ENCODE measurements around the gene EPM2AIP1. TPM values are rescaled to one million over a fixed set of nuclear protein-coding genes. Genes with fewer than 3 reads are reported as not detected.
"Not testable (repeated sequence)": the region's sequence is repeated elsewhere in the genome, so short reads cannot be mapped to it uniquely, and the experiment has no call there.

Gene EPM2AIP1
- total and polyA plus RNA-seq, 3 experiments from 2014 or later: 7.1 to 16.0 (median 14.8) TPM

GRCh38 chr3:36972163-36972562, 20.8 kb downstream of the EPM2AIP1 start:
- Mint-ChIP-seq H3K27ac (no peak overlapping the region), H3K36me3 (peaks cover 0 to 8% (median 4%) of the 10 kb centered on the region in 3 donors), H3K4me3 (no peak overlapping the region), H3K4me1 (peaks cover 14 to 24% (median 22%) of the 10 kb centered on the region in 3 donors), H3K9me3 (no peaks in the 10 kb centered on the region), H3K27me3 (no peaks in the 10 kb centered on the region)
- ChIA-PET CTCF (interaction anchor here (1.0 kb wide), 1 partner anchor 13 kb away, joined by 4 read pairs; no protein-coding TSS in a partner anchor), POLR2A (no interaction called here)
- DNase-seq: no peak
- Histone ChIP-seq H3K4me3 (ENCODE audit: low read length) (no peak overlapping the region), H3K9me3 (ENCODE audit: low read length) (no peaks in the 10 kb centered on the region), H3K36me3 (ENCODE audit: insufficient read depth, low read length) (no peaks in the 10 kb centered on the region), H3K27ac (ENCODE audit: low read depth, low read length) (no peak overlapping the region), H3K4me1 (ENCODE audit: insufficient read depth, low read length) (peaks cover 6% of the 10 kb centered on the region), H3K27me3 (ENCODE audit: insufficient read depth, low read length, poor library complexity, severe bottlenecking) (no peaks in the 10 kb centered on the region)

GRCh38 chr3:36969540-36970432, 23.1 kb downstream of the EPM2AIP1 start:
- peak overlapping the region; percentile 29 to 93 (median 54) for H3K27ac Mint-ChIP-seq
- H3K4me3 Mint-ChIP-seq: no peak overlapping the region

GRCh38 chr3:36969085-36969484, 23.8 kb downstream of the EPM2AIP1 start:
- peaks cover 0 to 6% (median 3%) of the 10 kb centered on the region in 3 donors for H3K36me3 Mint-ChIP-seq
- Histone ChIP-seq H3K36me3 (ENCODE audit: insufficient read depth, low read length) (no peaks in the 10 kb centered on the region), H3K27me3 (ENCODE audit: insufficient read depth, low read length, poor library complexity, severe bottlenecking) (no peaks in the 10 kb centered on the region), H3K4me1 (ENCODE audit: insufficient read depth, low read length) (peaks cover 6% of the 10 kb centered on the region), H3K9me3 (ENCODE audit: low read length) (no peaks in the 10 kb centered on the region), H3K4me3 (ENCODE audit: low read length) (no peak overlapping the region), H3K27ac (ENCODE audit: low read depth, low read length) (peak overlapping the region; percentile 62)
- CTCF ChIA-PET: interaction anchor here (2.6 kb wide), 1 partner anchor 10 kb away, joined by 11 read pairs; no protein-coding TSS in a partner anchor
- no peak overlapping the region for H3K4me3 Mint-ChIP-seq
- peaks cover 14 to 24% (median 22%) of the 10 kb centered on the region in 3 donors for H3K4me1 Mint-ChIP-seq
- no peak for DNase-seq
- H3K9me3 Mint-ChIP-seq: no peaks in the 10 kb centered on the region
- POLR2A ChIA-PET: interaction anchor here (0.5 kb wide), 1 partner anchor 9 kb away, joined by 4 read pairs; no protein-coding TSS in a partner anchor
- no peaks in the 10 kb centered on the region for H3K27me3 Mint-ChIP-seq
- peak overlapping the region in 5 of 8 donors; percentile 60 to 93 (median 87) for H3K27ac Mint-ChIP-seq

More at GRCh38 chr3:36969540-36970432, 23.1 kb downstream of the EPM2AIP1 start:
- Histone ChIP-seq H3K27ac (ENCODE audit: low read depth, low read length) (peak overlapping the region; percentile 62), H3K4me3 (ENCODE audit: low read length) (no peak overlapping the region), H3K27me3 (ENCODE audit: insufficient read depth, low read length, poor library complexity, severe bottlenecking) (no peaks in the 10 kb centered on the region), H3K9me3 (ENCODE audit: low read length) (no peaks in the 10 kb centered on the region), H3K4me1 (ENCODE audit: insufficient read depth, low read length) (peaks cover 6% of the 10 kb centered on the region), H3K36me3 (ENCODE audit: insufficient read depth, low read length) (no peaks in the 10 kb centered on the region)
- Mint-ChIP-seq H3K36me3 (peaks cover 0 to 6% (median 3%) of the 10 kb centered on the region in 3 donors), H3K4me1 (peaks cover 14 to 24% (median 22%) of the 10 kb centered on the region in 3 donors), H3K9me3 (no peaks in the 10 kb centered on the region), H3K27me3 (no peaks in the 10 kb centered on the region)
- POLR2A ChIA-PET: interaction anchor here (0.5 kb wide), 1 partner anchor 10 kb away, joined by 4 read pairs; no protein-coding TSS in a partner anchor
- peak in 3 of 5 donors; percentile 16 to 55 (median 33) for DNase-seq
- CTCF ChIA-PET: interaction anchor here (0.6 to 2.6 kb wide), 2 partner anchors 11 to 19 kb away, joined by 3 to 11 read pairs; no protein-coding TSS in a partner anchor

GRCh38 chr3:36965440-36965839, 27.5 kb downstream of the EPM2AIP1 start:
- Histone ChIP-seq H3K27ac (ENCODE audit: low read depth, low read length) (no peak overlapping the region), H3K36me3 (ENCODE audit: insufficient read depth, low read length) (no peaks in the 10 kb centered on the region), H3K9me3 (ENCODE audit: low read length) (no peaks in the 10 kb centered on the region), H3K27me3 (ENCODE audit: insufficient read depth, low read length, poor library complexity, severe bottlenecking) (no peaks in the 10 kb centered on the region), H3K4me1 (ENCODE audit: insufficient read depth, low read length) (no peaks in the 10 kb centered on the region), H3K4me3 (ENCODE audit: low read length) (no peak overlapping the region)
- ChIA-PET CTCF (interaction anchor here (1.6 kb wide), 1 partner anchor 11 kb away, joined by 3 read pairs; no protein-coding TSS in a partner anchor), POLR2A (no interaction called here)
- DNase-seq: no peak
- Mint-ChIP-seq H3K4me3 (no peak overlapping the region), H3K4me1 (peaks cover 9 to 15% (median 14%) of the 10 kb centered on the region in 3 donors), H3K9me3 (no peaks in the 10 kb centered on the region), H3K27ac (peak overlapping the region in 1 of 8 donors; percentile 72), H3K36me3 (peaks cover 0 to 3% (median 0%) of the 10 kb centered on the region in 3 donors), H3K27me3 (no peaks in the 10 kb centered on the region)

GRCh38 chr3:36964817-36965216, 28.1 kb downstream of the EPM2AIP1 start:
- Mint-ChIP-seq H3K27me3 (no peaks in the 10 kb centered on the region), H3K4me1 (peaks cover 6 to 11% (median 10%) of the 10 kb centered on the region in 3 donors), H3K36me3 (peaks cover 0 to 1% (median 0%) of the 10 kb centered on the region in 3 donors), H3K27ac (no peak overlapping the region), H3K4me3 (no peak overlapping the region), H3K9me3 (no peaks in the 10 kb centered on the region)
- Histone ChIP-seq H3K9me3 (ENCODE audit: low read length) (no peaks in the 10 kb centered on the region), H3K36me3 (ENCODE audit: insufficient read depth, low read length) (no peaks in the 10 kb centered on the region), H3K27me3 (ENCODE audit: insufficient read depth, low read length, poor library complexity, severe bottlenecking) (no peaks in the 10 kb centered on the region), H3K4me1 (ENCODE audit: insufficient read depth, low read length) (no peaks in the 10 kb centered on the region), H3K27ac (ENCODE audit: low read depth, low read length) (no peak overlapping the region), H3K4me3 (ENCODE audit: low read length) (no peak overlapping the region)
- POLR2A ChIA-PET: no interaction called here
- no peak for DNase-seq
- CTCF ChIA-PET: no interaction called here

GRCh38 chr3:36964331-36964730, 28.6 kb downstream of the EPM2AIP1 start:
- H3K27ac Mint-ChIP-seq: no peak overlapping the region
- ChIA-PET CTCF (no interaction called here), POLR2A (no interaction called here)
- no peaks in the 10 kb centered on the region for H3K9me3 Mint-ChIP-seq
- Histone ChIP-seq H3K9me3 (ENCODE audit: low read length) (no peaks in the 10 kb centered on the region), H3K27me3 (ENCODE audit: insufficient read depth, low read length, poor library complexity, severe bottlenecking) (no peaks in the 10 kb centered on the region), H3K4me3 (ENCODE audit: low read length) (no peak overlapping the region), H3K4me1 (ENCODE audit: insufficient read depth, low read length) (no peaks in the 10 kb centered on the region), H3K27ac (ENCODE audit: low read depth, low read length) (no peak overlapping the region), H3K36me3 (ENCODE audit: insufficient read depth, low read length) (no peaks in the 10 kb centered on the region)
- H3K4me1 Mint-ChIP-seq: peaks cover 2 to 6% (median 5%) of the 10 kb centered on the region in 3 donors
- H3K27me3 Mint-ChIP-seq: no peaks in the 10 kb centered on the region
- peaks cover 0 to 1% (median 0%) of the 10 kb centered on the region in 3 donors for H3K36me3 Mint-ChIP-seq
- H3K4me3 Mint-ChIP-seq: no peak overlapping the region
- no peak for DNase-seq

GRCh38 chr3:36963008-36963407, 29.9 kb downstream of the EPM2AIP1 start:
- POLR2A ChIA-PET: interaction anchor here (0.7 kb wide), 1 partner anchor 22 kb away, joined by 5 read pairs; no protein-coding TSS in a partner anchor
- not testable (repeated sequence) for H3K36me3 ChIP-seq (ENCODE audit: insufficient read depth, low read length); H3K27ac Mint-ChIP-seq

GRCh38 chr3:36960502-36960901, 32.4 kb downstream of the EPM2AIP1 start:
- Mint-ChIP-seq H3K4me3 (no peak overlapping the region), H3K36me3 (peaks cover 0 to 1% (median 0%) of the 10 kb centered on the region in 3 donors), H3K4me1 (peaks cover 8 to 16% (median 11%) of the 10 kb centered on the region in 3 donors), H3K27ac (no peak overlapping the region), H3K27me3 (no peaks in the 10 kb centered on the region), H3K9me3 (no peaks in the 10 kb centered on the region)
- ChIA-PET CTCF (interaction anchor here (0.7 to 3.8 kb wide), 4 partner anchors 17 to 168 kb away, joined by 3 to 22 read pairs (median 12); partner anchors contain the start of gene TRANK1), POLR2A (no interaction called here)
- Histone ChIP-seq H3K4me3 (ENCODE audit: low read length) (no peak overlapping the region), H3K4me1 (ENCODE audit: insufficient read depth, low read length) (no peaks in the 10 kb centered on the region), H3K27me3 (ENCODE audit: insufficient read depth, low read length, poor library complexity, severe bottlenecking) (no peaks in the 10 kb centered on the region), H3K9me3 (ENCODE audit: low read length) (no peaks in the 10 kb centered on the region), H3K27ac (ENCODE audit: low read depth, low read length) (no peak overlapping the region), H3K36me3 (ENCODE audit: insufficient read depth, low read length) (no peaks in the 10 kb centered on the region)
- DNase-seq: no peak

More at GRCh38 chr3:36963008-36963407, 29.9 kb downstream of the EPM2AIP1 start:
- H3K4me1 Mint-ChIP-seq; H3K4me3 Mint-ChIP-seq; H3K27me3 Mint-ChIP-seq; CTCF ChIA-PET; H3K27me3 ChIP-seq (ENCODE audit: insufficient read depth, low read length, poor library complexity, severe bottlenecking); H3K9me3 Mint-ChIP-seq; H3K36me3 Mint-ChIP-seq; H3K27ac ChIP-seq (ENCODE audit: low read depth, low read length); H3K4me3 ChIP-seq (ENCODE audit: low read length); H3K9me3 ChIP-seq (ENCODE audit: low read length); DNase-seq; H3K4me1 ChIP-seq (ENCODE audit: insufficient read depth, low read length): not testable (repeated sequence)

All from CD8-positive, alpha-beta memory T cell (primary cell).